GM19023 (cell line): ENCODE data around the gene AGMO.
"Not testable (repeated sequence)": the region's sequence is repeated elsewhere in the genome, so short reads cannot be mapped to it uniquely, and the experiment has no call there.

ENCODE experiments used
- ATAC-seq: cut with Tn5 transposase; IDR thresholded peaks from one replicate; pipeline ENCODE4 v1.9.1; 2021; ENCODE audit warnings: mild to moderate bottlenecking, moderate library complexity; ENCODE audit not compliant: unreplicated experiment

AGMO gene

DNA sequence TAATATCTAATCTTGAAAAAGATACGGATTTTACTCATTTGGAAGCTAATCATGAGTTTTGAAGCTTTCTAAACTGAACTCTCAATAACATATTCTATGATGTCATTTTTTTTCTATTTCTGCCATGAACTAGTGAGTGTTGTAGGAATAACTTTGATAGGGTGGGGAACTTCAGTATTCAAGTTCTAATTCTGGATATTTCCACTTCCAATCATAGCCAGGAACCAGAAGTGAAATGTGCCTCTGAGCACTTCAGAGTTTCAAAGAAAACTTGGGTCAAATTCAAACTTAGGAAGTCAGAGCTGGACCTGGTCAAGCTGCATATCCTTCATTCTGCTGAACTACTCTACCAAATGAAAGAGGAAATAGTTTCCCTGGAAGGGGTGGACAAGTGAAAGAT is 847 bp downstream of the AGMO start:
- ATAC-seq = no peak

DNA sequence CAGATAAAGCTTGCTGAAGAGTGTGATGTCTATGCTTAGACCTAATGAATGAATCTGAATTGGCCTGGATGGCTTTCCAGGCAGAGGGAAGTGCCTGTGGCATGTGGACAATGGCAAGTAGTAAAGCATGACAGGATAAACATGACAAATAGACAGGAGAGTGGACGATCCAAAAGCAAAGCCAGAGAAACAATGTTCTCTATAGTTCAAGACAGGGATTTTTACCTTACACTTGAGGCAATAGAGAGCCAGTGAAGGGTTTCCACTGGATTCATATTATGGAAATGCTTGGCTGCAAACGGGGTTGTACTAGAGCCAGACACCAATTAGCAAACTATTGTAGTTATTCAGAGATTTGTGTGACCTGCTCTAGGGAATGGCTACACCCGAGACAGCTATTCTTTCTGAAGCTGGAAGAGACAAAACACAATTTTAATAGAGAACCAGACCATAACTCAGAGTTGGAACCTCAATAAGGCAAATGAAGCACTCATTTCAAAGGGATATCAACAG is 2.3 kb downstream of the AGMO start:
- no peak for ATAC-seq

DNA sequence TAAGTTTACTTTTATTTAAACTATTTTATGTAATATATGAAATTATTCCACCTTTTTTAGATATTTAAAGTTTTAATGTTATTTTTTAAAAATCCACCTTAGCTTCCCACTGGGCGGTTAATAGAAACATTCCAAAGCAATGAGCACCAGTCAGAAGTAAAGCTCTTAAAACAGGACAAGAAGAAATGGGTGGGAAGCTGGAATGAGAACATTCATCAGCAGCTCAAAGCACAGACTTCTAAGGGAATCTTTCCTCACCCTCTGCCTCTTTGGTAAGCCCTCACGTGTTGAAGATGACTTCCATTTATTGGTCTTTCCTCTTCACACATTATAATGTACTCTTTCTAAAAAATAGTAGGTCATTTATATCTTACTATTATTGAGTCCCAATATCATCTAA is 3.1 kb downstream of the AGMO start:
- no peak for ATAC-seq

DNA sequence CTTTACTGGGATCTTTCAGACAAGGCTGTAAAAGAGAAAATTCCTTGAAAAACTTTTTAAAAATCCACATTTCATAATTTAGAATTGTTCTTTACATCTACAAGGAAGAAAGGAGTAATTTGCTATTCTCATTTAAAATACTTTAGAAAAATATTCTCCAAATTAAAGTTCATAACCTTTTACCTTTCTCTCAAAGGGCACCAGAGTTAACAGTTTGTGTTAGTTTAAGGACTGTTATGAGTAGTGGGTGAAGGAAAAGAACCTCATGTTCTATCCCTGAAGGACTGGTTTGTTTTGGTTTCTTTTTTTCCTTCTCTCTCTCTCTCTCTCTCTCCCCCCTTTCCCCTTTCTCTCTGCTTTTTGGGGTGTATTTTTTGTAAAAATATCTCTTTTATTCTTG is 4.1 kb downstream of the AGMO start:
- ATAC-seq = no peak

DNA sequence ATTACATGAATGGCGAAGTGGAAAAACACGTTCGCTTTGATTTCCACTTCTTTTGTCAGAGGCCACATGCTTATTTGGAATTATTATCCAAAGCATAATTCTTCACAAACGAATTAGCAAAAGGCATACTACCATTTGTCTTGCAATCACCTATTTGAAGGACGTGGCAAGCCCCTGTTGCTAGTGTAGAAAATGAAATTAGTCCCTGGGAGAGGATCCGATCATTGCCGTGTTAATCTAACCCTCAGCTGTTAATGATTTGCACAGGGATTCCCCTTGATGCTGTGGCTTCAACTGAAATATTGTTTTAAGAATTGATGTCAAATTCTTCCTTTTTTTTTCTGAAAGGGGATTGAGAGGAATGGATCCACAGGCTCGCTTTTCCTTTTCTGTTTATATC is 4.6 kb downstream of the AGMO start:
- ATAC-seq = no peak

DNA sequence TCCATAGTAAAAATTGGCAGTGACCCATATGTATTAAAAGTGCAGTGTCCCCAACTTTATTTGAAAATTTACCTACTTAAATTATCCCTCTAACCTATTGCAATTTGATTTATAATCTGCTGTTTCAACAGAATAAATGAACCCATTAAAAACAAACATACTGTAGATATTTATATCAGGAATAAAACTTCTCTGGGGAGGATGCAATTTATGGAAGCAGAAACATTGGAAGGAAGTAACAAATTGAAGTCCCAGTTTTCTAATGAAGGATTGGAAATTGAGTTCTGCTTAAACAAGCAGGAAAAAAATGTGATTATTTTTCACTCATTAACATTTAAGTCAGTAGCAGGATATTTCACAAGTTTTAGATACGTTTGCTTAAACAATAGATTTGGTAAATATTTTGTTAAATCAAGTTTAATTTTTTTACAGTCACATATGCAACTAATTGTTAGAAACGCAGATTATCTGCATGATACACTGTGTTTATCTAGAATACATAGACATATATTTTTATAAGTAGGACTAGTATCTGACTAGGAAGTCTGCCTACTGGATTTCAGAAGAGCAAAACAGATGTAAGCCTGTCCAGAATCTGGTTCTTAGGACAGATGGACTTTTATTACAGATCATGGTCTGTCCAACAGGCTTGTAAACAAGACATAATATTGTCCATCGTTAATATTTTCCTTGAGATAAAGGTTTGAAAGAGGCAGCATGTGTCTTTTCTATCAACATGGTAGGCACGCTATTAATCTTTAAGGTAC is 5.3 kb downstream of the AGMO start:
- no peak for ATAC-seq

DNA sequence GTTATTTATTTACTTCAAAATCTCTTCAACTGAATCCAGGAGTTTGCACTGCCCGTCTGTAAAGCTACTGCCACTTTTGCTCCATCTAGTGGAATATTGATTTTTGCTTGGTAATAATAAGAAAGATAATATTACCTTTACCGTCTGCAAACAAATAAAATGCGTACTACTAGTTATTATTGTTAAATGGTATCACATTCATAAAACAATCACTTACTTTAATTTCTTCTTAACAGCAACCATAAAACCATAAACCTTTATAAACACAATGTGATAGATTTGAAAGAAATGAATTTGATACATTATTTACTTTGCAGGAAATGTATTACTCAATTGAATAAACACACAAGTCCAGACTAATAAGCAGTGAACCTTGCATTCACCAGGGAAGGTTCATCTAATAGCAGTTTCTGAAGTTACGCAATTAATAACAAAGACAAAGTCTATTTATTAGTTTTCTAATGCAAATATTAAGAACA is 6.4 kb downstream of the AGMO start:
- ATAC-seq = no peak

DNA sequence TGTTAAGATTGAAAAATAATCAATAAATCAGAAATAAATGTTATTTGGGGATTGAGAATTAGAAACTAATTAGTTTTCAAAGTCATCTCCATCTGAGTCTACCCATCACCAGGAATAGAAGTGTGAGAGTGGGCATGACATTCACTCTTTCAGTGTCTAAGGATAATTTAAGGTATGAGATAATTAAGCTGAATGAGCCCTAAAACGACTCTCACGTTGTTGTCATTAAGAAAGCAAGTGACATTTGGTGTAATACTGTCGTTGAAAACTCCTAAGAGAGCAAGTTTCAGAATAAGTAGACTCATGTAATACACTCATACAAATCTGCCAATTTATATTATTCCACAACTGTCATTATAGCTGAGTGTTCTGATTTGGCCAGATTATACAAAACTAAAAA is 7.1 kb downstream of the AGMO start:
- ATAC-seq = no peak

DNA sequence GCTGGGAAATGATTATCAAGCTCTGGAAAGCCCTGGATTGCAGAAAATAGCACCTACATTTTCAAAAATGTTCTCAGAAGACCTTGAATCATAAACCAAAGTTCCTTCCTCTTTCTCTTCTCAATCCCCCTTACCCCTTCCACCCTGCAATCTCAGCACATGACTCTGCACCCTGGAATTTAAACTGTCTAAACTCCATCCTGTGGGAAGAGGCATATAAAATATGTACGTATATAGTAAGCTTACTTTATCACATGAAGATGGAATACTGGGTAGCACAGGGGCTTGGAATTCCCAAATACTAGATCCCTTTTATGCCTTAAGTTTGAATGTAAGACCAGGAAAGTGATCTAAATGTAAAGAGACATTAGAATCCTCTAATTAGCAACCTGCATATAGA is 7.7 kb downstream of the AGMO start:
- no peak for ATAC-seq

DNA sequence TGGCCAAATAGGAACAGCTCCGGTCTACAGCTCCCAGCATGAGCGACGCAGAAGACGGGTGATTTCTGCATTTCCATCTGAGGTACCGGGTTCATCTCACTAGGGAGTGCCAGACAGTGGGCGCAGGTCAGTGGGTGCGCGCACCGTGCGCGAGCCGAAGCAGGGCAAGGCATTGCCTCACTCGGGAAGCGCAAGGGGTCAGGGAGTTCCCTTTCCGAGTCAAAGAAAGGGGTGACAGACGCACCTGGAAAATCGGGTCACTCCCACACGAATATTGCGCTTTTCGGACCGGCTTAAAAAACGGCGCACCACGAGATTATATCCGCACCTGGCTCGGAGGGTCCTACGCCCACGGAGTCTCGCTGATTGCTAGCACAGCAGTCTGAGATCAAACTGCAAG is 14.5 kb downstream of the AGMO start:
- not testable (repeated sequence) for ATAC-seq

DNA sequence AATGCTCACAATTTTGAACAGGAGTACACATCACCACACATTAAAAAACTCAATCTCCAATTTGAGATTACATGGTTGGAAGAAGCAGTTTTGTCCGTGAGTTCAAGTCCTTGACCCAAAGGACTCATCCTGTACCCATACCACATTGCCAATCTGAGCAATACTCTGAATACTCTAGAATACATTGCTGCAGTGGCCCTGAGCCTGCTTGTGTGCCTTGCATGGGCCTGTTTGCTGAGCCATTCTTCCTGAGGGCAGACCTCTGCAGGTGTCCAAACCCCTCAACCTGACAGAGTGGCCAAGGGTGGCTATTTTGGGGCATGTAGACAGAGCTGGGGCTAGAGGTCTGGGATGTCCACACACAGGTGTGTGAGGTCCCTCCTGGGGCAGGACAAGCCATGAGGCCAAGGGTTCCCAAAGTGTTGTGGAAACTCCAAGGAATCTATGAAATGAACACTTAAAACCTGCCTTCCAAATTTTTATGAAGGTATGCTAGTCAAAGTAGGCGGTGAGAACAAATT is 15.5 kb downstream of the AGMO start:
- no peak for ATAC-seq

DNA sequence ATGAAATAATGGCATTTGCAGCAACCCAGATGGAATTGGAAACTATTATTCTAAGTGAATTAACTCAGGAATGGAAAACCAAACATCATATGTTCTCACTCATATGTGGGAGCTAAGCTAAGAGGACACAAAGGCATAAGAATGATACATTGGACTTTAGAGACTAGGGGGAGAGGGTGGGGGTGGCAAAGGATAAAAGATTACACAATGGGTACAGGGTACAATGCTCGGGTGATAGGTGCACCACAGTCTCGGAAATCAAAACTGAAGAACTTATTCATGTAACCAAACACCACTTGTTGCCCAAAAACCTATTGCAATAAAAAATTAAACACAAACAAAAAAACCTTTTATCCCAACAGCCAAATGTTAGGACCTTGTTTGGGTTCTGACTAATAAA is 17.8 kb downstream of the AGMO start:
- ATAC-seq = no peak

DNA sequence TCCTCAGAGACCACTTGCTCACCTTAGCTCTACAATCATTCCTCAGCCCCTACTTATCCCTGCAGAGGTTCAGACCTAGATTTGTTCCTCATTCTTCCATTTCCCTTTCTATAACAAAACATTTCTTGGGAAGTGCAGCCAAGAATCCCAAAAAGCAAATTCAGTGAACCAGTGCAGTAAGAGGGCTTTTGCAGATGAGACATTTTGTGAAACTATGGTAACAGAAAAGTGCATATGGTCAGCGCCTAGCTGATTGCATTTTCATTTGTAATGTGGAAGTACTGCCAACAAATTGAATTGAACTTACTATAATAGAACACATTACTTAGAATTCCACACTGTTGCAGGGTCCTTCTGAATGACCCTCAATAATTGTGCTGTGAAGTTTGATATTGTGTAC is 18.6 kb downstream of the AGMO start:
- ATAC-seq = no peak

DNA sequence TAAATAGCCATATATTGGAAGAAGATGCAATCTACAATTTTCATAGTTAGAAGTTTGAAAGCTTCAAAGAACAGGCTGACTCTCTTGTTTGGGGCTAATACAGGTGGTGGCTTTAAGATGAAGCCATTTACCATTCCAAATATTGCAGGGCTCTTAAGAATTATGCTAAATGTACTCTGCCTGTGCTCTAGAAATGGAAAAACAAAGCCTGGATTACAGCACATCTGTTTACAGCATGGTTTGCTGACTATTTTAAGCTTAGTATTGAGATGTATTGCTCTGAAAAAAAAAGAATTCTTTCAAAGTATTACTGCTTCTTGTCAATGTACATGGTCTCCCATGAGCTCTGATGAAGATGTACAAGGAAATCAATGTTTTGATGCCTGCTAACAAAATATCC is 34.2 kb downstream of the AGMO start:
- no peak for ATAC-seq

DNA sequence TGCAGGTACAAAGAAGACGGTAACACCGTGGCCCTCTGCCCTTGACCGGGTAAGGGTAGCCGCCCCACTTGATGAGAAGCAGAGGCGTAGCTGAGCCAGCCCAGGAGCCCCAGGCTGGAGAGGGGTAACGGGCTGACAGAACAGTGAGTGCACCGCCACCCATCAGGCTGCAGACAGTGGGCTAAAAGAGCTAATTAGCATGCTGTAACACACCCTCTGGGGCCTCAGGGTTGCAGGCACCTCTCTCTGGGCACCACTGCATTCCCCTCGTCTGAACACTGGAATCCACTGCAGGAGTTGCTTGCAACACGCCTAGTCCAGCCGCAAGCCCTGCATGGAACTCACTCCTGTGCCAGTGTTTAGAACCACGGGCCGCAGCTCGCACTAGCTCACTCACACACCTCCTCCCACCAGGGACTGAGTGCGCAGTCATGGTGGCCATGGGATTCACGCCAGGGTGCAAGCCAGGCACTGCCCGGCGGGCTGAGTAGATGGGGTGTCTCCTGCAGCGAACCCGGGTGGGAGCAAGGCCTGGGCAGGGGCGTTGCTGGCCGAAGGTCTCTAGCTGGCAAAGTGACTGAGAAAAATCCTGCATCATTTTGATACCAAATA is 36.1 kb downstream of the AGMO start:
- no peak for ATAC-seq

DNA sequence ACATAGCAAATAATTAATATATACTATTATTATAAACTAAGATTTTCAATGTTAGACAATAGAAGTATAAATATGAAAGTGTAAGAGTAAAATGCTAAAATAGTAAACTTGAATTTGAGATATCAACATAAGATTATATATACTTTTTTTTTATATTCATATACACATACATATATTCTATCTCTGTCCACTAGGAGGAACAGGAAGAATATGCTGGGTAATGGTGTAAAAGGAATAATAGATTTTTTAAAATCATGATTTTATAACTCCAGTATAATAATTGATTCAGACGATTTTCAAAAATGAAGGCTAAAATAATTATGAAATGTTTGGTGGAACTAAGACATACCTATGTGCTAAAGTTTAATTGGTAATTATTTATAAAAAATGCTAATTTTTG is 37.7 kb downstream of the AGMO start:
- no peak for ATAC-seq

DNA sequence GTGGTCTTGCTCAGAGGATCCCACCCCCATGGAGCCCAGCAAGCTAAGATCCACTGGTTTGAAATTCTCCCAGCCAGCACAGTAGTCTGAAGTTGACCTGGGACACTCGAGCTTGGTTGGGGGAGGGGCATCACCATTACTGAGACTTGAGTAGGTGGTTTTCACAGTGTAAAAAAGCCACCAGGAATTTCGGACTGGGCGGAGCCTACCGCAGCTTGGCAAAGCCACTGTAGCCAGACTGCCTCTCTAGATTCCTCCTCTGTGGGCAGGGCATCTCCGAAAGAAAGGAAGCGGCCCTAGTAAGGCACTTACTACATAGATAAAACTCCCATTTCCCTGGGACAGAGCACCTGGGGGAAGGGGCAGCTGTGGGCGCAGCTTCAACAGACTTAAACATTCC is 44.0 kb downstream of the AGMO start:
- not testable (repeated sequence) for ATAC-seq

DNA sequence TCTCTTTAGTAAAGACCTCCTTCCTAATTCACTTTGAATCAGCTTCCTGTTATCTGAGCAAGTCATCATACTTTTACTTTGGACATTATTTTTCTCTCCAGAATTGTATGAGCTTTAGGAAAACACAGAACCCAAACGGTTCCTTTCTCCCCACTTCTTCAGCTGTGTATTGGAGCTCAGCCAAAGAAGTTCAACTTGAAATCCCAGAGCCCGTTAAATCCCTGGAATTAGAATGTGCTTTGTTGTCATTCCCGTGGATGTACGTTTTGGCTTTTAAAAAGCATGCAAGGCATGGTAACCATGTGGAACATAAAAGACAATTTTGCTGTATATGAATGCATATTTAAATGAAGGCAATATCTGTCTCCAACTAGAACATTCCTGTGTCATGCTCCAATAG is 46.6 kb downstream of the AGMO start:
- ATAC-seq = no peak

DNA sequence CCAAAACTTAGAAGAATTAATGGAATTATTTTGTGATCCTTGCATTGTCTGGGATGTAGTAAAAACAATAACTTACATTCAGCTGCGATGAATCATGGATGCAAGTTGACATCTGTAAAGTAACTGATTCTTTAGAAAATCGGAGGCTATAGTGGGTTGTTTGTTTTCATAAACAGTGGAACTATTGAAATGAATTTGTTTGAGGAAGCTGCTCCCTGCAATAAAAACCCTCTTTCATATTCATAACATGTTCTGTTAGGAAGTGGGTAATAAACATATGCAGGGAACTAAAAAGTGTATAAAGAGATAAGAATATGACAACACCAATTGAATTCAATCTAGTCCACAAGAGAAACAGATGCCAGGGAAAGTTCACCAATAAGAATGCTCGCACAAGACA is 53.6 kb downstream of the AGMO start:
- no peak for ATAC-seq

DNA sequence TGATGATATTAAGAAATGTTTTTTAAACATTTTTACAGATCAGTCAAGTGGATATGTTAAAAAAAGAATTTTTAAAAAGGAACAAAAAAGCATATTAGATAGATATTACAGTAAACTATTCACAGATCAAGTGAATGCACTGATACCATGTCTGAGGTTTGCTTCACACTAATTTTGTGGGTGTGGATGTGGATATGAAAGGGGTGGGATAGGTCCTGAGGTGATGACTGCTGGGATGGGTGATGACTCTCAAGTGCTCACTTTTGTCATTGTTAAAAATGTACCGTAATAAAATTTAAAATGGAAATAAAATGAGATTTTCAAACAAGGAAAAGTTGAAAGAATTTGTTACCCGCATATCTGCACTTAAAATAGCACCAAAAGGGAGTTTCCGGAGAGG is 54.1 kb downstream of the AGMO start:
- ATAC-seq = no peak

DNA sequence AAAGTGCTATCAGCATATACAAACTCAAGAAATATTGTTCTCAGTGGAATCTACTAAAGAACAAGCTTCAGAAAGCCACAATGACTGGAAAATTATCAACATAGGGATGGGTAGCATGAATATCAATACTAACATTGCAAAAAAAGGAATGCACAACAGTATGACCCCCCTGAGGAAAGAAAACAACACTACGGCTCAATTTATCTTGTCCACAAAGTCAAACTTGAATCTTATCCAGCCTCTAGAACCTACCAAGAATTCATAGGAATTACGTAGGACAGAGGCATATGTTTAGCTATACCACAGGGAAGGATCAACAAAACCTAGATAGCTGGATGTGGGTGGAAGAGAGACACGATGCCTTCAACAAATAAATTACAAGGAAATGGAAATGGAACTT is 54.6 kb downstream of the AGMO start:
- ATAC-seq = no peak

DNA sequence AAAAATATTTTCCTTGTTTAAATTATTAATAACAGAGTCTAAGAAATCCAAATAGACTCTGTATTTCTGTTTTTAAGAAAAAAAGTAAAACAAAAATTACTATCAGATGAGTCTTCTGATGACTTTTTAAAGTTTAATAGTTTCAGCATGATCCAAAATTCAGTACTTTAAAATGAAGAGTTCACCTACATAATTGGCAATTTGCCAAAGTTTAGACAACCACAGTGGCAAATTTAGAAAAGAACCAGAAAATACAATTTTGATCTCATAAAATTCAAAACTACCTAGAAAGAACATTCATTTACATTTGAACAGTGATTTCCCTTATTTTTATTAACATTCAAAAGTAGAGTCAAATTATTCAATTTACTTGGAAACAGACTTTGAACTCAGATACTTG is 56.1 kb downstream of the AGMO start:
- ATAC-seq = no peak
